HCT116 (cell line): ENCODE data around the gene WBP1.

Experiments used
- EGR1 ChIP-seq: IDR thresholded peaks from 2 replicates; pipeline ENCODE4 v1.6.1; 2012; ENCODE audit warnings: low read depth
- ELF1 ChIP-seq: IDR thresholded peaks from 2 replicates; pipeline ENCODE4 v1.6.1; 2012; ENCODE audit warnings: low read depth, borderline replicate concordance
- EZH2 ChIP-seq: fragments of 200-600 bp; sonication (generic); IDR thresholded peaks from 2 replicates; pipeline ENCODE4 v1.6.1; 2017; ENCODE audit warnings: antibody characterized with exemption, mixed run types
- EZH2phosphoT487 ChIP-seq: fragments of 200-600 bp; IDR thresholded peaks from 2 replicates; pipeline ENCODE4 v1.6.1; 2018; ENCODE audit warnings: antibody characterized with exemption, borderline replicate concordance
- JUND ChIP-seq: IDR thresholded peaks from 2 replicates; pipeline ENCODE4 v1.6.1; 2012
- POLR2A ChIP-seq: IDR thresholded peaks from 2 replicates; pipeline ENCODE4 v1.7.0; 2011; ENCODE audit warnings: borderline replicate concordance; ENCODE audit not compliant: insufficient read depth, insufficient read length; ENCODE audit errors: extremely low read depth
- POLR2AphosphoS5 ChIP-seq: IDR thresholded peaks from 2 replicates; pipeline ENCODE4 v1.6.1; 2011; ENCODE audit warnings: mild to moderate bottlenecking, low read depth, low read length, moderate library complexity
- TF ChIP-seq, protein P1 (sequence below), 3 experiments: fragments of 200-600 bp in 1 of 3; sonication (generic) in 1 of 3; IDR thresholded peaks in 2 of 3; conservative IDR thresholded peaks in 1 of 3; 2 replicates each; pipeline ENCODE4 v1.5.1; 2012 to 2017; ENCODE audit warnings: low read depth in 2 of 3, low read length in 2 of 3, antibody characterized with exemption in 1 of 3, borderline replicate concordance in 1 of 3, control low read depth in 1 of 3, mild to moderate bottlenecking in 1 of 3, mixed read lengths in 1 of 3, mixed run types in 1 of 3, moderate library complexity in 1 of 3; ENCODE audit not compliant: insufficient read depth in 1 of 3
- TF ChIP-seq, protein P2 (sequence below): IDR thresholded peaks from 2 replicates; pipeline ENCODE4 v1.6.1; 2011; ENCODE audit warnings: mild to moderate bottlenecking, low read length, moderate library complexity; ENCODE audit not compliant: insufficient replicate concordance; ENCODE audit errors: extremely low read depth
- TF ChIP-seq, protein P3 (sequence below): IDR thresholded peaks from 2 replicates; pipeline ENCODE4 v1.6.1; 2012

DNA sequence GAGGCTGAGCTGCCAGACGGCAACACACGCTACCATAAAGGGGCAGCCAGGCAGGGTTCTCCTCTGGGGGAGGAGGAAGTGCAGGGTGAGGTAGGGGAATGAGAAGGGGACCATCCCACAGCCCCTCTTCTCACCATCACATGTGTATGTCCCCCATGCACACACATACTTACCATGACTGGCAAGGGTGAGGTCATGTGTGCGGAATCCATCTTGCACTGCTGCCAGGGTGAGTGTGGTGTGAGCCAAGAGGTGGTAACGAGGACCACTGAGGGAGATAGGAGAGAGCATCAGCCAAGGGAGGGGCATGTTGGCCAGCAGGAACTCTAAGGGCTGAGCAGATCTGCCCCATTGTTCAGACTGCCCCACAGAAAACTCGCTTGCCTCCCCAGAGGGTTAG is 29.6 kb upstream of the WBP1 start:
- TF ChIP-seq EZH2 = no peak
- TF ChIP-seq, protein P1, sequence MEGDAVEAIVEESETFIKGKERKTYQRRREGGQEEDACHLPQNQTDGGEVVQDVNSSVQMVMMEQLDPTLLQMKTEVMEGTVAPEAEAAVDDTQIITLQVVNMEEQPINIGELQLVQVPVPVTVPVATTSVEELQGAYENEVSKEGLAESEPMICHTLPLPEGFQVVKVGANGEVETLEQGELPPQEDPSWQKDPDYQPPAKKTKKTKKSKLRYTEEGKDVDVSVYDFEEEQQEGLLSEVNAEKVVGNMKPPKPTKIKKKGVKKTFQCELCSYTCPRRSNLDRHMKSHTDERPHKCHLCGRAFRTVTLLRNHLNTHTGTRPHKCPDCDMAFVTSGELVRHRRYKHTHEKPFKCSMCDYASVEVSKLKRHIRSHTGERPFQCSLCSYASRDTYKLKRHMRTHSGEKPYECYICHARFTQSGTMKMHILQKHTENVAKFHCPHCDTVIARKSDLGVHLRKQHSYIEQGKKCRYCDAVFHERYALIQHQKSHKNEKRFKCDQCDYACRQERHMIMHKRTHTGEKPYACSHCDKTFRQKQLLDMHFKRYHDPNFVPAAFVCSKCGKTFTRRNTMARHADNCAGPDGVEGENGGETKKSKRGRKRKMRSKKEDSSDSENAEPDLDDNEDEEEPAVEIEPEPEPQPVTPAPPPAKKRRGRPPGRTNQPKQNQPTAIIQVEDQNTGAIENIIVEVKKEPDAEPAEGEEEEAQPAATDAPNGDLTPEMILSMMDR (IDR thresholded peaks at IDR 0.05 in 2 of 3, conservative IDR thresholded peaks at IDR 0.05 in 1 of 3; ENCODE audit: borderline replicate concordance in 1 of 3, insufficient read depth in 1 of 3, low read depth in 2 of 3, low read length in 2 of 3) = no peak
- TF ChIP-seq ELF1 = no peak
- TF ChIP-seq, protein P2, sequence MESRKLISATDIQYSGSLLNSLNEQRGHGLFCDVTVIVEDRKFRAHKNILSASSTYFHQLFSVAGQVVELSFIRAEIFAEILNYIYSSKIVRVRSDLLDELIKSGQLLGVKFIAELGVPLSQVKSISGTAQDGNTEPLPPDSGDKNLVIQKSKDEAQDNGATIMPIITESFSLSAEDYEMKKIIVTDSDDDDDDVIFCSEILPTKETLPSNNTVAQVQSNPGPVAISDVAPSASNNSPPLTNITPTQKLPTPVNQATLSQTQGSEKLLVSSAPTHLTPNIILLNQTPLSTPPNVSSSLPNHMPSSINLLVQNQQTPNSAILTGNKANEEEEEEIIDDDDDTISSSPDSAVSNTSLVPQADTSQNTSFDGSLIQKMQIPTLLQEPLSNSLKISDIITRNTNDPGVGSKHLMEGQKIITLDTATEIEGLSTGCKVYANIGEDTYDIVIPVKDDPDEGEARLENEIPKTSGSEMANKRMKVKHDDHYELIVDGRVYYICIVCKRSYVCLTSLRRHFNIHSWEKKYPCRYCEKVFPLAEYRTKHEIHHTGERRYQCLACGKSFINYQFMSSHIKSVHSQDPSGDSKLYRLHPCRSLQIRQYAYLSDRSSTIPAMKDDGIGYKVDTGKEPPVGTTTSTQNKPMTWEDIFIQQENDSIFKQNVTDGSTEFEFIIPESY = no peak
- no peak for TF ChIP-seq JUND
- TF ChIP-seq POLR2A = no peak
- no peak for TF ChIP-seq POLR2AphosphoS5
- TF ChIP-seq, protein P3, sequence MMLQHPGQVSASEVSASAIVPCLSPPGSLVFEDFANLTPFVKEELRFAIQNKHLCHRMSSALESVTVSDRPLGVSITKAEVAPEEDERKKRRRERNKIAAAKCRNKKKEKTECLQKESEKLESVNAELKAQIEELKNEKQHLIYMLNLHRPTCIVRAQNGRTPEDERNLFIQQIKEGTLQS = no peak
- no peak for TF ChIP-seq EZH2phosphoT487
- no peak for TF ChIP-seq EGR1
